MM.1S (cell line): ENCODE data around the gene ACAA1.

Source experiments
- DNase-seq: peaks from one replicate; pipeline ENCODE4 v3.0.0-alpha.2; 2015
- H2AFZ ChIP-seq: fragments of 300-600 bp; sonication (generic); 2 replicates; pipeline ENCODE4 v1.6.0; 2016; ENCODE audit warnings: antibody characterized with exemption, low read length
- H3F3A ChIP-seq: fragments of 300-600 bp; sonication (generic); 2 replicates; pipeline ENCODE4 v1.6.1; 2016; ENCODE audit warnings: mild to moderate bottlenecking, antibody characterized with exemption, low read length, moderate library complexity, mixed read lengths; ENCODE audit not compliant: insufficient read depth
- H3K27ac ChIP-seq: fragments of 300-600 bp; sonication (generic); 2 replicates; pipeline ENCODE4 v1.5.1; 2016; ENCODE audit warnings: mild to moderate bottlenecking, low read length
- H3K27me3 ChIP-seq: fragments of 300-600 bp; sonication (generic); replicated peaks from 2 replicates; pipeline ENCODE4 v1.6.0; 2016; ENCODE audit warnings: low read length; ENCODE audit not compliant: insufficient read depth
- H3K36me3 ChIP-seq: fragments of 300-600 bp; sonication (generic); replicated peaks from 2 replicates; pipeline ENCODE4 v1.6.1; 2016; ENCODE audit warnings: mild to moderate bottlenecking, low read length, mixed read lengths; ENCODE audit not compliant: insufficient read depth
- H3K4me1 ChIP-seq: fragments of 300-600 bp; sonication (generic); 2 replicates; pipeline ENCODE4 v1.6.1; 2016; ENCODE audit warnings: low read length, mixed read lengths
- H3K4me2 ChIP-seq: fragments of 300-600 bp; sonication (generic); 2 replicates; pipeline ENCODE4 v1.6.0; 2016; ENCODE audit warnings: low read depth, low read length
- H3K4me3 ChIP-seq: fragments of 300-600 bp; sonication (generic); 2 replicates; pipeline ENCODE4 v1.5.1; 2016; ENCODE audit warnings: low read length, mixed read lengths
- H3K79me2 ChIP-seq: fragments of 300-600 bp; sonication (generic); 2 replicates; pipeline ENCODE4 v1.6.1; 2016; ENCODE audit warnings: mixed run types, low read length, mixed read lengths
- H3K9ac ChIP-seq: fragments of 300-600 bp; sonication (generic); 2 replicates; pipeline ENCODE4 v1.6.1; 2016; ENCODE audit warnings: low read length, mixed read lengths
- H3K9me2 ChIP-seq: fragments of 300-600 bp; sonication (generic); replicated peaks from 2 replicates; pipeline ENCODE4 v1.6.1; 2016; ENCODE audit warnings: mild to moderate bottlenecking, low read length, mixed read lengths; ENCODE audit not compliant: insufficient read depth
- H3K9me3 ChIP-seq: fragments of 300-600 bp; sonication (generic); replicated peaks from 2 replicates; pipeline ENCODE4 v1.6.1; 2016; ENCODE audit warnings: mild to moderate bottlenecking, low read length, mixed read lengths; ENCODE audit not compliant: insufficient read depth
- H4K20me1 ChIP-seq: fragments of 300-600 bp; sonication (generic); 2 replicates; pipeline ENCODE4 v1.6.1; 2016; ENCODE audit warnings: mild to moderate bottlenecking, low read length, moderate library complexity, mixed read lengths; ENCODE audit not compliant: insufficient read depth
- CTCF ChIP-seq: fragments of 300-600 bp; sonication (generic); IDR thresholded peaks from 2 replicates; pipeline ENCODE4 v1.5.1; 2016; ENCODE audit warnings: antibody characterized with exemption, low read length, mixed read lengths
- EZH2 ChIP-seq: fragments of 300-600 bp; sonication (generic); optimal IDR thresholded peaks from 2 replicates; pipeline ENCODE3; 2017; ENCODE audit warnings: low read depth, mild to moderate bottlenecking, antibody characterized with exemption, low read length, mixed read lengths
- EZH2phosphoT487 ChIP-seq: fragments of 300-600 bp; sonication (generic); IDR thresholded peaks from 2 replicates; pipeline ENCODE4 v1.6.1; 2018; ENCODE audit warnings: antibody characterized with exemption, low read length

ACAA1 gene

GRCh38 chr3:38118421-38119247 is 18.3 kb downstream of the ACAA1 start:
- no peaks in the 10 kb centered on the region for H3K9me3 ChIP-seq

GRCh38 chr3:38117748-38118420 is 19.0 kb downstream of the ACAA1 start:
- no peaks in the 10 kb centered on the region for H3K9me2 ChIP-seq
- DNase-seq = peak; percentile 43

More at GRCh38 chr3:38118421-38119247, 18.3 kb downstream of the ACAA1 start:
- Histone ChIP-seq H3F3A (no peaks in the 10 kb centered on the region), H3K27ac (no peak overlapping the region), H3K4me3 (no peak overlapping the region), H3K4me2 (no peak overlapping the region), H3K9me2 (no peaks in the 10 kb centered on the region), H3K79me2 (no peaks in the 10 kb centered on the region), H3K4me1 (no peaks in the 10 kb centered on the region), H3K27me3 (no peaks in the 10 kb centered on the region), H4K20me1 (no peaks in the 10 kb centered on the region), H2AFZ (no peak overlapping the region), H3K36me3 (no peaks in the 10 kb centered on the region), H3K9ac (no peak overlapping the region)
- TF ChIP-seq EZH2 (no peak), EZH2phosphoT487 (no peak), CTCF (no peak)
- no peak for DNase-seq

GRCh38 chr3:38117163-38117716 is 19.7 kb downstream of the ACAA1 start:
- Histone ChIP-seq H3K9ac (no peak overlapping the region), H3K36me3 (no peaks in the 10 kb centered on the region), H3K4me3 (no peak overlapping the region), H3K79me2 (no peaks in the 10 kb centered on the region), H3K4me2 (no peak overlapping the region), H3F3A (no peaks in the 10 kb centered on the region), H3K9me3 (no peaks in the 10 kb centered on the region), H2AFZ (no peak overlapping the region), H3K4me1 (no peaks in the 10 kb centered on the region), H3K27me3 (no peaks in the 10 kb centered on the region), H3K9me2 (no peaks in the 10 kb centered on the region), H3K27ac (no peak overlapping the region), H4K20me1 (no peaks in the 10 kb centered on the region)
- DNase-seq = no peak
- TF ChIP-seq CTCF = no peak
- no peak for TF ChIP-seq EZH2
- TF ChIP-seq EZH2phosphoT487 = no peak

More at GRCh38 chr3:38117748-38118420, 19.0 kb downstream of the ACAA1 start:
- H3K79me2 ChIP-seq = no peaks in the 10 kb centered on the region
- H3K4me1 ChIP-seq = no peaks in the 10 kb centered on the region
- H4K20me1 ChIP-seq = no peaks in the 10 kb centered on the region
- H3K36me3 ChIP-seq = no peaks in the 10 kb centered on the region
- H3K9me3 ChIP-seq = no peaks in the 10 kb centered on the region
- H3K27me3 ChIP-seq = no peaks in the 10 kb centered on the region
- no peak overlapping the region for H3K4me3 ChIP-seq
- no peak overlapping the region for H3K4me2 ChIP-seq
- TF ChIP-seq EZH2 (no peak), EZH2phosphoT487 (no peak), CTCF (peak; percentile 67)
- H2AFZ ChIP-seq = no peak overlapping the region
- H3K9ac ChIP-seq = no peak overlapping the region
- H3F3A ChIP-seq = no peaks in the 10 kb centered on the region
- no peak overlapping the region for H3K27ac ChIP-seq
